HG03280 (cell line): Measurements from ENCODE around the gene ARHGAP25.
A peak's percentile ranks its signal among the peaks of the same experiment; 100 is the strongest.

ENCODE experiments used
- ATAC-seq: cut with Tn5 transposase; IDR thresholded peaks from one replicate; pipeline ENCODE4 v1.9.1; 2021; ENCODE audit warnings: mild to moderate bottlenecking, moderate library complexity; ENCODE audit not compliant: unreplicated experiment

ARHGAP25 gene

GRCh38 chr2:68765739-68766375 is 31.2 kb downstream of the ARHGAP25 start:
- no peak for ATAC-seq

GRCh38 chr2:68766376-68766845 is 31.8 kb downstream of the ARHGAP25 start:
- ATAC-seq = no peak

- no peak for ATAC-seq
These were observed 32.7 kb downstream of the ARHGAP25 start for GRCh38 chr2:68767031-68767961.

GRCh38 chr2:68767996-68768395 is 33.4 kb downstream of the ARHGAP25 start:
- no peak for ATAC-seq

GRCh38 chr2:68768461-68768860 is 33.9 kb downstream of the ARHGAP25 start:
- ATAC-seq = no peak

GRCh38 chr2:68768951-68769350 is 34.3 kb downstream of the ARHGAP25 start:
- ATAC-seq = no peak

- ATAC-seq = no peak
These were observed 35.1 kb downstream of the ARHGAP25 start for GRCh38 chr2:68769586-68770270.

- ATAC-seq = no peak
These were observed 35.9 kb downstream of the ARHGAP25 start for GRCh38 chr2:68770271-68771111.

- ATAC-seq = no peak
These were observed 36.7 kb downstream of the ARHGAP25 start for GRCh38 chr2:68771211-68771751.

GRCh38 chr2:68772109-68772508 is 37.5 kb downstream of the ARHGAP25 start:
- ATAC-seq = no peak

- ATAC-seq = peak; percentile 88
These were observed 40.1 kb downstream of the ARHGAP25 start for GRCh38 chr2:68774569-68775271.

- no peak for ATAC-seq
These were observed 40.7 kb downstream of the ARHGAP25 start for GRCh38 chr2:68775272-68775842.

GRCh38 chr2:68776124-68776523 is 41.5 kb downstream of the ARHGAP25 start:
- ATAC-seq = no peak

- no peak for ATAC-seq
These were observed 45.0 kb downstream of the ARHGAP25 start for GRCh38 chr2:68779595-68779994.

GRCh38 chr2:68784188-68784587 is 49.6 kb downstream of the ARHGAP25 start:
- ATAC-seq = no peak

GRCh38 chr2:68784915-68785314 is 50.3 kb downstream of the ARHGAP25 start:
- ATAC-seq = no peak

GRCh38 chr2:68787356-68787755 is 52.7 kb downstream of the ARHGAP25 start:
- ATAC-seq = no peak

GRCh38 chr2:68789603-68790002 is 55.0 kb downstream of the ARHGAP25 start:
- ATAC-seq = peak; percentile 97

GRCh38 chr2:68790600-68790999 is 56.0 kb downstream of the ARHGAP25 start:
- ATAC-seq = no peak
